Sigmoid colon (tissue), 4 donors: ENCODE results near the gene KDM1A.

Experiments used
- CTCF ChIP-seq, 4 experiments: fragments of 450-650 bp in 3 of 4; fragments of 200-600 bp in 1 of 4; IDR thresholded peaks; one replicate each; pipeline ENCODE4 v1.5.1; 2016 to 2019; ENCODE audit warnings: antibody characterized with exemption in 4 of 4, mild to moderate bottlenecking in 3 of 4, moderate library complexity in 2 of 4
- EP300 ChIP-seq, 4 donors: sonication (generic); formaldehyde crosslinking; IDR thresholded peaks; one replicate each; pipeline ENCODE4 v1.6.1; 2017; ENCODE audit warnings: antibody characterized with exemption in 4 of 4
- POLR2A ChIP-seq, 2 donors: fragments of 450-650 bp; IDR thresholded peaks; one replicate each; pipeline ENCODE4 v1.6.1; 2016; ENCODE audit warnings: antibody characterized with exemption in 2 of 2, mild to moderate bottlenecking in 2 of 2, moderate library complexity in 2 of 2

- TF ChIP-seq CTCF (IDR thresholded peaks at IDR 0.05): no peak
- no peak for TF ChIP-seq EP300 (IDR thresholded peaks at IDR 0.05)
- no peak for TF ChIP-seq POLR2A (IDR thresholded peaks at IDR 0.05)
Observed at GRCh38 chr1:23101101-23101827, 82.0 kb downstream of the KDM1A start.
